ENCODE results near the gene EXOSC7.

- TF ChIP-seq, protein P1, sequence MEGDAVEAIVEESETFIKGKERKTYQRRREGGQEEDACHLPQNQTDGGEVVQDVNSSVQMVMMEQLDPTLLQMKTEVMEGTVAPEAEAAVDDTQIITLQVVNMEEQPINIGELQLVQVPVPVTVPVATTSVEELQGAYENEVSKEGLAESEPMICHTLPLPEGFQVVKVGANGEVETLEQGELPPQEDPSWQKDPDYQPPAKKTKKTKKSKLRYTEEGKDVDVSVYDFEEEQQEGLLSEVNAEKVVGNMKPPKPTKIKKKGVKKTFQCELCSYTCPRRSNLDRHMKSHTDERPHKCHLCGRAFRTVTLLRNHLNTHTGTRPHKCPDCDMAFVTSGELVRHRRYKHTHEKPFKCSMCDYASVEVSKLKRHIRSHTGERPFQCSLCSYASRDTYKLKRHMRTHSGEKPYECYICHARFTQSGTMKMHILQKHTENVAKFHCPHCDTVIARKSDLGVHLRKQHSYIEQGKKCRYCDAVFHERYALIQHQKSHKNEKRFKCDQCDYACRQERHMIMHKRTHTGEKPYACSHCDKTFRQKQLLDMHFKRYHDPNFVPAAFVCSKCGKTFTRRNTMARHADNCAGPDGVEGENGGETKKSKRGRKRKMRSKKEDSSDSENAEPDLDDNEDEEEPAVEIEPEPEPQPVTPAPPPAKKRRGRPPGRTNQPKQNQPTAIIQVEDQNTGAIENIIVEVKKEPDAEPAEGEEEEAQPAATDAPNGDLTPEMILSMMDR (conservative IDR thresholded peaks at IDR 0.05 in 1 of 2, IDR thresholded peaks at IDR 0.05 in 1 of 2; ENCODE audit: extremely low read depth in 1 of 2, insufficient read depth in 1 of 2, low read depth in 1 of 2, low read length in 2 of 2), result no peak
- no peak for TF ChIP-seq EZH2 (IDR thresholded peaks at IDR 0.05; ENCODE audit: borderline replicate concordance, low read length)
Observed at GRCh38 chr3:44952689-44953088, 23.4 kb upstream of the EXOSC7 start.
